A549 (cell line): ENCODE results near the gene GNA12.

Source experiments
- CTCF ChIP-seq: fragments of >200 bp; sonication (Bioruptor Twin); formaldehyde crosslinking; IDR thresholded peaks from 3 replicates; pipeline ENCODE4 v1.5.1; 2016
- ESRRA ChIP-seq: fragments of 150-350 bp; IDR thresholded peaks from 2 replicates; pipeline ENCODE4 v1.6.1; 2014; ENCODE audit warnings: mild to moderate bottlenecking, low read length, borderline replicate concordance
- HMGXB4 ChIP-seq: fragments of 250-450 bp; sonication (Bioruptor Pico); IDR thresholded peaks from 2 replicates; pipeline ENCODE4 v1.5.0; 2021; ENCODE audit warnings: mild to moderate bottlenecking, moderate library complexity, borderline replicate concordance
- HOXA7 ChIP-seq: fragments of 250-450 bp; sonication (Bioruptor Pico); IDR thresholded peaks from 2 replicates; pipeline ENCODE4 v1.5.0; 2020; ENCODE audit warnings: mild to moderate bottlenecking, moderate library complexity
- HOXB5 ChIP-seq: fragments of 250-450 bp; sonication (Bioruptor Pico); IDR thresholded peaks from 2 replicates; pipeline ENCODE4 v1.5.0; 2020; ENCODE audit warnings: mild to moderate bottlenecking, moderate library complexity
- MAX ChIP-seq: IDR thresholded peaks from 2 replicates; pipeline ENCODE4 v1.6.1; 2012
- MAZ ChIP-seq: fragments of 150-350 bp; IDR thresholded peaks from 2 replicates; pipeline ENCODE4 v1.6.1; 2014; ENCODE audit warnings: antibody characterized with exemption, low read depth, low read length, borderline replicate concordance
- PHF8 ChIP-seq: fragments of 200-600 bp; sonication (generic); IDR thresholded peaks from 2 replicates; pipeline ENCODE4 v1.6.1; 2016; ENCODE audit warnings: low read depth, mild to moderate bottlenecking, antibody characterized with exemption, moderate library complexity, borderline replicate concordance
- POLR2A ChIP-seq: IDR thresholded peaks from 2 replicates; pipeline ENCODE4 v1.6.1; 2012; ENCODE audit warnings: mild to moderate bottlenecking, low read length
- RARB ChIP-seq: fragments of 250-450 bp; sonication (Bioruptor Pico); IDR thresholded peaks from 2 replicates; pipeline ENCODE4 v1.8.0; 2021; ENCODE audit warnings: mild to moderate bottlenecking, moderate library complexity
- RCOR1 ChIP-seq: fragments of 150-350 bp; IDR thresholded peaks from 2 replicates; pipeline ENCODE4 v1.6.1; 2014; ENCODE audit warnings: antibody characterized with exemption, low read length, low read depth
- REST ChIP-seq: fragments of 200-600 bp; sonication (generic); IDR thresholded peaks from 2 replicates; pipeline ENCODE4 v1.6.1; 2016; ENCODE audit warnings: antibody characterized with exemption, mild to moderate bottlenecking, moderate library complexity
- RNF2 ChIP-seq: fragments of 200-600 bp; sonication (generic); IDR thresholded peaks from 2 replicates; pipeline ENCODE4 v1.6.1; 2016; ENCODE audit warnings: low read depth, mild to moderate bottlenecking, antibody characterized with exemption, moderate library complexity, borderline replicate concordance
- USF2 ChIP-seq: fragments of 450-650 bp; IDR thresholded peaks from 2 replicates; pipeline ENCODE4 v1.6.1; 2014; ENCODE audit warnings: antibody characterized with exemption

GRCh38 chr7:2774280-2774679 lies 69.8 kb downstream of the GNA12 start:
- TF ChIP-seq MAZ (no peak), RARB (CRISPR knock-in tag) (no peak), POLR2A (no peak), CTCF (no peak), HMGXB4 (CRISPR knock-in tag) (no peak), REST (no peak), RCOR1 (no peak), HOXB5 (no peak), PHF8 (no peak), HOXA7 (CRISPR knock-in tag) (no peak), MAX (no peak), USF2 (no peak), ESRRA (no peak), RNF2 (no peak)
